HepG2 (cell line): ENCODE results near the gene PPAN. TPM values are rescaled to one million over a fixed set of nuclear protein-coding genes. Genes with fewer than 3 reads are reported as not detected.

ENCODE experiments used
- ATAC-seq: fragments of 200-7000 bp; cut with Tn5 transposase; 3 replicates; pipeline ENCODE4 v1.9.1; 2020; ENCODE audit warnings: mild to moderate bottlenecking, moderate library complexity
- BruUV-seq: library from RNA; stranded (reverse); fragments of 400-500 nt; replicated peaks from 2 replicates; lab custom pipeline; 2021; lab: Mats Ljungman, UMichigan
- CTCF ChIA-PET: fragments of 300-600 bp; formaldehyde crosslinking; extraction: SDS; loops from one replicate; lab custom pipeline; 2021; ENCODE audit warnings: low total read pairs, inconsistent platforms, low intra/inter-chr PET ratio; lab: Yijun Ruan, JAX
- POLR2A ChIA-PET: fragments of 350-600 bp; sonication (Branson Sonifier 250); formaldehyde crosslinking; loops from one replicate; lab custom pipeline; 2020; ENCODE audit warnings: antibody characterized with exemption, inconsistent platforms; lab: Yijun Ruan, JAX
- DNase-seq: peaks from one replicate; pipeline ENCODE4 v3.0.0-alpha.2; 2015; ENCODE audit warnings: low spot score
- FAIRE-seq: peaks from 3 replicates; lab custom pipeline; 2011; peaks lifted over from hg19 to GRCh38; lab: Jason Lieb, UNC
- H2AFZ ChIP-seq: one replicate; pipeline ENCODE4 v1.6.1; 2011; ENCODE audit warnings: low read length, inconsistent platforms
- H3K27ac ChIP-seq: fragments of 300-600 bp; 3 replicates; pipeline ENCODE4 v1.8.0; 2011; ENCODE audit warnings: mixed run types, mild to moderate bottlenecking, mixed read lengths, low read length, inconsistent platforms; ENCODE audit not compliant: insufficient read depth; ENCODE audit errors: extremely low read length
- H3K27me3 ChIP-seq, 2 experiments: fragments of 200-600 bp in 1 of 2; 2 replicates in 1 of 2; 3 replicates in 1 of 2; pipeline versions ENCODE4 v1.6.0 to v1.8.0; 2011; ENCODE audit warnings: low read length in 2 of 2, mild to moderate bottlenecking in 2 of 2, moderate library complexity in 2 of 2, inconsistent platforms in 1 of 2; ENCODE audit not compliant: insufficient read depth in 2 of 2, control insufficient read depth in 1 of 2
- H3K36me3 ChIP-seq, 2 experiments: fragments of 200-600 bp in 1 of 2; replicated peaks in 1 of 2; 2 replicates in 1 of 2; 3 replicates in 1 of 2; pipeline versions ENCODE4 v1.5.1 to v1.8.0; 2011; ENCODE audit warnings: low read length in 2 of 2, inconsistent platforms in 1 of 2; ENCODE audit not compliant: insufficient read depth in 2 of 2, control insufficient read depth in 1 of 2
- H3K4me1 ChIP-seq: 2 replicates; pipeline ENCODE4 v1.5.1; 2012; ENCODE audit warnings: low read length, inconsistent platforms; ENCODE audit not compliant: insufficient read depth
- H3K4me2 ChIP-seq: 2 replicates; pipeline ENCODE4 v1.6.0; 2011; ENCODE audit warnings: low read depth, low read length, inconsistent platforms
- H3K4me3 ChIP-seq, 3 experiments: fragments of 200-600 bp in 1 of 3; sonication (generic), shearing (Covaris generic) in 1 of 3; replicated peaks in 1 of 3; 2 replicates each; pipeline ENCODE4 v1.5.1; 2011 to 2016; ENCODE audit warnings: low read length in 3 of 3, inconsistent platforms in 2 of 3, low read depth in 2 of 3, mild to moderate bottlenecking in 2 of 3, control low read depth in 1 of 3, mixed read lengths in 1 of 3; ENCODE audit not compliant: insufficient read depth in 1 of 3
- H3K79me2 ChIP-seq: one replicate; pipeline ENCODE4 v1.6.1; 2011; ENCODE audit warnings: low read length, inconsistent platforms; ENCODE audit not compliant: insufficient read depth
- H3K9ac ChIP-seq: 2 replicates; pipeline ENCODE4 v1.6.0; 2011; ENCODE audit warnings: mild to moderate bottlenecking, low read depth, low read length, inconsistent platforms; ENCODE audit not compliant: insufficient read depth
- H3K9me3 ChIP-seq: 2 replicates; pipeline ENCODE4 v1.5.1; 2012; ENCODE audit warnings: mild to moderate bottlenecking, low read length
- H4K20me1 ChIP-seq: 2 replicates; pipeline ENCODE4 v1.6.0; 2011; ENCODE audit warnings: inconsistent platforms, mild to moderate bottlenecking, low read length, moderate library complexity; ENCODE audit not compliant: insufficient read depth
- FLYWCH1 ChIP-seq: sonication (generic); formaldehyde crosslinking; IDR thresholded peaks from 2 replicates; pipeline ENCODE4 v1.8.1; 2023; ENCODE audit warnings: mild to moderate bottlenecking, missing genetic modification reagents
- KAT7 ChIP-seq: IDR thresholded peaks from 2 replicates; pipeline ENCODE4 v1.6.1; 2018; ENCODE audit warnings: borderline replicate concordance, missing compliant biosample characterization
- KLF15 ChIP-seq: sonication (generic); formaldehyde crosslinking; IDR thresholded peaks from 2 replicates; pipeline ENCODE4 v1.8.1; 2023; ENCODE audit warnings: borderline replicate concordance, mild to moderate bottlenecking, inconsistent platforms, missing genetic modification reagents, mixed read lengths
- MAFF ChIP-seq: IDR thresholded peaks from 2 replicates; pipeline ENCODE4 v1.6.1; 2011; ENCODE audit warnings: low read depth, low read length, improper control_type of control experiment
- NR3C1 ChIP-seq: sonication (generic); formaldehyde crosslinking; IDR thresholded peaks from 2 replicates; pipeline ENCODE4 v1.4.0; 2020; ENCODE audit warnings: missing genetic modification reagents
- PCBP2 ChIP-seq: fragments of 200-400 bp; formaldehyde crosslinking; optimal IDR thresholded peaks from 2 replicates; pipeline ENCODE3; 2018; ENCODE audit warnings: low read length, low read depth; ENCODE audit not compliant: poor library complexity, severe bottlenecking
- RXRA ChIP-seq: sonication (generic); formaldehyde crosslinking; IDR thresholded peaks from 2 replicates; pipeline ENCODE4 v1.5.1; 2020; ENCODE audit warnings: missing genetic modification reagents
- SALL1 ChIP-seq: sonication (generic); formaldehyde crosslinking; IDR thresholded peaks from 2 replicates; pipeline ENCODE4 v1.8.0; 2022; ENCODE audit warnings: mild to moderate bottlenecking, missing genetic modification reagents
- SRF ChIP-seq: IDR thresholded peaks from 2 replicates; pipeline ENCODE4 v1.6.1; 2011; ENCODE audit warnings: mild to moderate bottlenecking, low read depth, low read length, moderate library complexity
- ZNF18 ChIP-seq: sonication (generic); formaldehyde crosslinking; IDR thresholded peaks from 2 replicates; pipeline ENCODE4 v1.8.0; 2022; ENCODE audit warnings: mild to moderate bottlenecking, missing genetic modification reagents; ENCODE audit not compliant: insufficient replicate concordance
- ZNF678 ChIP-seq: sonication (generic); formaldehyde crosslinking; IDR thresholded peaks from 2 replicates; pipeline ENCODE4 v1.4.0; 2020; ENCODE audit warnings: mild to moderate bottlenecking, missing genetic modification reagents
- WGBS: methylation state at CpG from one replicate; pipeline ENCODE4 v1.1.6; 2017; ENCODE audit warnings: low lambda C conversion rate; 5-methylcytosine and 5-hydroxymethylcytosine counted together
- in situ Hi-C: cut with HindIII; loops from 2 replicates; pipeline ENCODE4 v1.10.0; 2017; ENCODE audit warnings: low pct_unique_long_range_greater_than_20kb; ENCODE audit not compliant: extremely low pct_ligation_motif_present
- intact Hi-C: fragments of 100-400 bp; cut with micrococcal nuclease; formaldehyde crosslinking; loops from one replicate; pipeline ENCODE4 v1.10.0; 2022; ENCODE audit not compliant: unreplicated experiment
- polyA plus RNA-seq, 8 experiments: library from polyadenylated mRNA; depleted of rRNA in 3 of 8; stranded (reverse) in 7 of 8; unstranded in 1 of 8; fragments of >200 nt; fragmentation: Illumina TruSeq in 4 of 8; extraction: Trizol in 4 of 8; gene quantifications; 2 replicates each; pipeline versions ENCODE4 v1.2.1 to v1.2.3, GENCODE V29; 2011 to 2016; ENCODE audit warnings: low read depth in 4 of 8, missing spikeins in 1 of 8, mixed read lengths in 1 of 8; ENCODE audit not compliant: insufficient read depth in 1 of 8
- total RNA-seq, 5 experiments: library from RNA; depleted of rRNA; stranded (reverse); fragments of >200 nt; fragmentation: Illumina TruSeq; extraction: Trizol; gene quantifications; 2 replicates each; pipeline ENCODE4 v1.2.3, GENCODE V29; 2016; ENCODE audit warnings: low read depth in 1 of 5

The PPAN gene
- total and polyA plus RNA-seq, 2 of the 13 experiments (the other 11 are each of a cell fraction or from before 2014, with no cell fraction given) = 36.2 to 41.9 TPM

- Histone ChIP-seq H3K4me1 (no peaks in the 10 kb centered on the region), H3K27me3 (no peaks in the 10 kb centered on the region), H4K20me1 (no peaks in the 10 kb centered on the region), H3K9me3 (no peaks in the 10 kb centered on the region), H3K4me3 (no peak overlapping the region), H3K27ac (no peak overlapping the region), H2AFZ (no peak overlapping the region), H3K4me2 (no peak overlapping the region), H3K9ac (no peak overlapping the region), H3K79me2 (no peaks in the 10 kb centered on the region), H3K36me3 (peaks cover 34 to 82% of the 10 kb centered on the region in 2 experiments)
- DNase-seq (no peak), FAIRE-seq (no peak), ATAC-seq (no peak)
- in situ Hi-C loops = no loop called here
- CTCF ChIA-PET = no interaction called here
- intact Hi-C loops = no loop called here
- BruUV-seq = no TSS peak
- 95% methylated on average over 5 of the region's 10 CpGs for WGBS
- POLR2A ChIA-PET = no interaction called here
- TF ChIP-seq ZNF18 (CRISPR knock-in tag) (no peak), SALL1 (CRISPR knock-in tag) (no peak), RXRA (CRISPR knock-in tag) (no peak), MAFF (no peak), PCBP2 (no peak), NR3C1 (CRISPR knock-in tag) (no peak)
Measured at GRCh38 chr19:10144361-10144760, 38.2 kb downstream of the PPAN start.

GRCh38 chr19:10145031-10145430 is 38.9 kb downstream of the PPAN start:
- BruUV-seq = no TSS peak
- no peak for TF ChIP-seq KAT7
- TF ChIP-seq SRF = no peak
- no peak for TF ChIP-seq KLF15
- TF ChIP-seq FLYWCH1 = no peak
- TF ChIP-seq ZNF678 = no peak

More at GRCh38 chr19:10145031-10145430, 38.9 kb downstream of the PPAN start:
- no peak for DNase-seq
- peaks cover 34 to 82% of the 10 kb centered on the region in 2 experiments for H3K36me3 ChIP-seq
- in situ Hi-C loops (no loop called here), intact Hi-C loops (no loop called here)
- no peaks in the 10 kb centered on the region for H3K79me2 ChIP-seq
- no peaks in the 10 kb centered on the region for H3K4me1 ChIP-seq
- H3K9ac ChIP-seq = no peak overlapping the region
- CTCF ChIA-PET = no interaction called here
- WGBS = 96% methylated on average over 5 of the region's 10 CpGs
- no peak overlapping the region for H3K4me3 ChIP-seq
- no peaks in the 10 kb centered on the region for H4K20me1 ChIP-seq
- H3K27me3 ChIP-seq = no peaks in the 10 kb centered on the region
- no peak overlapping the region for H3K27ac ChIP-seq
- no peak overlapping the region for H2AFZ ChIP-seq
- POLR2A ChIA-PET = no interaction called here
- no peak for FAIRE-seq
- no peak for ATAC-seq
- H3K4me2 ChIP-seq = no peak overlapping the region
- H3K9me3 ChIP-seq = no peaks in the 10 kb centered on the region
